Measurements from ENCODE around the gene TRIM65.

DNA sequence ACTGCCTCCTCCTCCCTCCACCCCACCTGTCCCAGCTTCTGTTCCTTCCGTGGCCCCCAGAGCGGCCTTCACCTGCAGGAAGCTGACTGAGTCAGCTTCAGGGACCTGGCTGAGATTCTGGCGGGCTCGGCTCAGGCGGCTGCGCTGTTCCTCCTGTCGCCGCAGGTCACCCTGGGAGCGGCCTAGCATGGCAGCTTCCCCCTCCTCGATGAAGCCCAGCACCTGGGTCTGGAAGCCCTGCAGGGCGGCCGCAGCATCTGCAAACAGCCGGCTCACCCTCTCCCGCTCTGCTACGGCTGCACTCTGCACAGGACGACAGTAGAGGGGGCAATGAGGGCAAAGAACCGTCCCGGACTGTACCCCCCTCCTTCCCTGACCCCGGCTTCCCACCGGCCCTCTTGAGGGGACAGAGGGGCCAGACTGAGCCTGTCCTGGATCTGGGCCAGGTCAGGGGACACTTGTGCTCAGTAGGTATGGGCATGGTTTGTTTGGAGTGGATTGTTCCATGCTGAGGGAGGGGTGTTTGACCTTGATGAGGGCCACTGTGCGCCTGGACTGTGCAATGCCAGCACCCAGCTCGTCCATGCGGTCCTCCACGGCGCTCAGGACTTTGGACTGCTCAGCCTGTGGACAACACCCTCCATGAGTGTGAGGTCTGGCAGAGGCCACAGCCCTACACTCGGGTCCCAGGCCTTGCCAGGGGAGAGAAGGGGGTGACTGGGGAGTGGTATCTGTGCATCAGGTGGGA, 20.4 kb downstream of the TRIM65 start:
- TF ChIP-seq ZNF384 (IDR thresholded peaks at IDR 0.05) (no peak), SP1 (IDR thresholded peaks at IDR 0.05) (no peak), FOXA1 (IDR thresholded peaks at IDR 0.05) (no peak)
